Fibroblast of the aortic adventitia (primary cell): ENCODE measurements around the gene RNLS. TPM values are rescaled to one million over a fixed set of nuclear protein-coding genes. Genes with fewer than 3 reads are reported as not detected.

Experiments
- DNase-seq: peaks from one replicate; pipeline ENCODE4 v3.0.0-alpha.2; 2010; ENCODE audit warnings: low read depth
- H3K4me3 ChIP-seq: 2 replicates; pipeline ENCODE4 v1.5.1; 2011; ENCODE audit warnings: low read depth, mild to moderate bottlenecking, control low read depth, low read length, moderate library complexity
- total RNA-seq: library from RNA; depleted of rRNA; stranded (reverse); fragments of >200 nt; gene quantifications from 2 replicates; pipeline ENCODE4 v1.2.3, GENCODE V29; 2012; ENCODE audit warnings: low replicate concordance
- TF ChIP-seq, protein P1 (sequence below): IDR thresholded peaks from 2 replicates; pipeline ENCODE4 v1.5.1; 2011; ENCODE audit warnings: mild to moderate bottlenecking, low read length, control low read depth, inconsistent platforms; ENCODE audit not compliant: insufficient read depth

RNLS gene
- 7.0 and 16.8 TPM in 2 replicates for total RNA-seq

DNA sequence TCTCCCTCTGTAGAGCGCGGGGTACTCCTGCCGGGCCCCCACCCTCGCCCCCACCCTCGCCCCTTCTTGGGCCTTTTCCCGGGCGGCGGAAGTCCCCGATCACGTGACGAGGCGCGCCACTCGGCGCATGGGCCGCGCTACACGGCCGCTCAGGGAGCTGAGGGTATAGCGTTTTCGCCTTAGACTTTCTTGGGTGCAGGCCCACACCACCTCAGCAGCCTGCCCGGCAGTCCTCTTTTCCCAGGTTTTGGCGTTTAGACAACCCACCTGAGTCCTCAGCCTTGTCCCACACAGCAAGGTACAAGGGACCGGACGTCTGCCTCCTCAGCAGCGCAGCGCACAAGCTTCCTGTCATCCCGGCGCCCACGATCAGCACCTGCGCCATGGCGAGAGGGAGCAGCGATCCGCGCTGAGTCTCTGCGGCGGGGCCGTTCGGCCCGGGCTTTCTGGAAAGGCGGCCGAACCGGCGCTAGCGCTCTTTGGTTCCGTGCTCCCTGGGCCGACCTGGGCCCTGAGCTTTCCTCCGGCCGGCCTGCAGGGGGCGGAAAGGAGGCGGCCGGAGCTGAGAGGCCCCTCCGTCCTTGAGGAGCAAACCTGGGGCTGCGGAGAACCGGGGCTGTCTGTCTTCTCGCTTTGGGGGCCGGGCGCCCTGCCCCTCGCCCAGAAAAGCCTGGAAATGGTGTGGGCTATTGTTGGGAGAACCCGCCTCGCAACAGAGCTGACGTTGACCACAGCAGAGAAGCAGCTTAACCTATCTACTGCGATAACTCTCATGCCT lies at the start of gene RNLS:
Gene RNLS (minus strand): TSS at position 513 of the 778 bp plus-strand sequence.
- H3K4me3 ChIP-seq: peak within 1 kb of the TSS; percentile 62
- TF ChIP-seq, protein P1, sequence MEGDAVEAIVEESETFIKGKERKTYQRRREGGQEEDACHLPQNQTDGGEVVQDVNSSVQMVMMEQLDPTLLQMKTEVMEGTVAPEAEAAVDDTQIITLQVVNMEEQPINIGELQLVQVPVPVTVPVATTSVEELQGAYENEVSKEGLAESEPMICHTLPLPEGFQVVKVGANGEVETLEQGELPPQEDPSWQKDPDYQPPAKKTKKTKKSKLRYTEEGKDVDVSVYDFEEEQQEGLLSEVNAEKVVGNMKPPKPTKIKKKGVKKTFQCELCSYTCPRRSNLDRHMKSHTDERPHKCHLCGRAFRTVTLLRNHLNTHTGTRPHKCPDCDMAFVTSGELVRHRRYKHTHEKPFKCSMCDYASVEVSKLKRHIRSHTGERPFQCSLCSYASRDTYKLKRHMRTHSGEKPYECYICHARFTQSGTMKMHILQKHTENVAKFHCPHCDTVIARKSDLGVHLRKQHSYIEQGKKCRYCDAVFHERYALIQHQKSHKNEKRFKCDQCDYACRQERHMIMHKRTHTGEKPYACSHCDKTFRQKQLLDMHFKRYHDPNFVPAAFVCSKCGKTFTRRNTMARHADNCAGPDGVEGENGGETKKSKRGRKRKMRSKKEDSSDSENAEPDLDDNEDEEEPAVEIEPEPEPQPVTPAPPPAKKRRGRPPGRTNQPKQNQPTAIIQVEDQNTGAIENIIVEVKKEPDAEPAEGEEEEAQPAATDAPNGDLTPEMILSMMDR: peak; percentile 74
- peak; percentile 53 for DNase-seq

DNA sequence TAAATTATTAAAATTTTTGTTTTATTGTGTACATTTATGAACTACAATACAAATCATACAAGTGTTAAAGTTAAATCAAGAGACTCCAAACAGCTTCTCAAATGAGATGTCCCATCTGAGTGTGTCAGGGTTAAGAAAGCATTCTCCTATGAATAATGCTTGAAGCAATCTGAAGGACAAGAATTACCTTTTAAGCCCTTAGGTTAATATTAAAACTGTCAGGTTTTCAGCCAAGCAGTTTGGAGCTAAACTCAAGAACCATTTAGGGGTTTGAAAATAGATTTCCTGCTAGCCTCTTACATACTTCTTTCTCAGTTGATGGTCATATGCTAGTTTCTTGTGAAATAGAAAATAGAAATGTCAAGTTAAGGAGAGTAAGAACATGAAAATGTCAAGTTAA lies 41.7 kb upstream of the RNLS start:
- H3K4me3 ChIP-seq: no peak overlapping the region
- DNase-seq: no peak
- TF ChIP-seq, protein P1: no peak

DNA sequence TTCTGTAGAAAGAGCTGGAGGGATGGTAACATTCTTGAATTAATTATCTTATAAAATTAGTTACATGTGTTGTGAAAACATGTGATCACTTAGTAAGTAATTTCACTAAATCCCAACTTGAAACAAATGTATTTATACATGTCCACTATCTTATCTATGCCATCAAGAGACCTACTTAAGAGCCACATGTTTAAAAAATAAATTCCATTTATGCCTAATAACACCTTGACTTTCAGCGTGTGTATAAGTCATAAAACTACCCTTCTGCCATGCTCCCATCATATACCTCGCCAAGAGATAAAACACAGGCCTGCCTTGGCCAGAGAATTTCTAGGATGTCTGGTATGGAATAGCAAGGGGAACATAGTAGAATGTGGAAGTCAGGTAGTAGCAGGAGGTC lies 40.7 kb upstream of the RNLS start:
- no peak for DNase-seq
- TF ChIP-seq, protein P1: no peak
- no peak overlapping the region for H3K4me3 ChIP-seq

DNA sequence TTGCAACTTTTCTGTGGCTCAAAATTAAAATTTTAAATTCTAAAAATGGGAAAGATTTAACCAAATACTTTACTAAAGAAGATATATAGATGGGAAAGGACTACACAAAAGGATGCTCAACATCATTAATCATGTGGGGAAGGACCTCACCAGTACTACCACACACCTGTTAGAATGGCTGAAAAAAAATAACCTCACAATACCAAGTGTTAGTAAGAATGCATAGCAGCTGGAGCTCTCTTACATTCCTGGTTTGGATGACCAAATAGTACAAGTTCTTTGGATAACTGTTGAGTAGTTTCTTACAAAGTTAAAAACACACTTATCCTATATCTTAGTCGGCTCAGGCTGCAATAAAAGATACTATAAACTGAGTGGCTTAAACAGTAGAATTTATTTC lies 37.3 kb upstream of the RNLS start:
- no peak for DNase-seq
- no peak overlapping the region for H3K4me3 ChIP-seq
- TF ChIP-seq, protein P1: no peak

DNA sequence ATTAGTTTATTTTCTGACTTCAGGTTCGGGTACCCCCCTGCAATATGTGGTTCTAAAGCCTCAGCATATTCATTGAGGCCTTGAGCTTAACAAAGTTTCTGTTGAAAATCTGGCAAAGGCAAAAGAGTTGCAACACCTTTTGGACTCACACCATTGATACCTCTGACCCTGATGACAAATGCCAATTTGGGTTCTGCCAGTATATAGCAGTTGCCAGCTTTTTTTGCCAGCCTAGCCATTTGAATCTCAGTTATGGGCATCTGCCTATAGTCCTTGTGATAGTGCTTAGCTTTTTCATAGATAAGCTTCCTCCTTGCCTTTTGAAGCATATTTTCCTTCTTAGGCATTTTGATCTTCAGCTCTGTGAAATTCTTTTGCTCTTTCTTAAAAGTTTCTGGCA lies 35.4 kb upstream of the RNLS start:
- H3K4me3 ChIP-seq: no peak overlapping the region
- TF ChIP-seq, protein P1: no peak
- DNase-seq: peak; percentile 35

DNA sequence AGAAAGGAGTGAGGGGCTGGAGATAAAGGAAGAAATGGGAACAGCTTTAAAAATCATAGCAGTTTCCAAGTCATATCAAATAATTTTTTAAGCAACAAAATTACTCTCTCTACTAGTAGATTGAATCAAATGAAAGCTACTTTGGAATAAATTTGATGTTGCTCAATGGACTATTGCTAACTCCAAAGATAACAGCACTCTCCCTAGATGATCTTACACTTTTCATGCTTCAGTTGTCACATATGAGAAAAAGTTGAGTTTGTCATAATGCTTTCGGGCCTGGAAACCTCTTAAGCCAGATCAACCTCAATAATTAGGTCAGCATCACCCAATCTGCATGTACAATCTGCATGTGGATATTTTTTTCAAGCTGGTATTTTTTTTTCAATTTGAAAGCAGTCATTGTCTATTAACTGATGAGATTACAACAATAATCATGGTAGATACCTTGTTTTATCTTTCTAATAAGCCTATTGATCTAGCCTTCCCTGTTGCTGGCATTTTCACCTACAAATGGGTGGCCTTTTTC lies 34.7 kb upstream of the RNLS start:
- no peak overlapping the region for H3K4me3 ChIP-seq
- DNase-seq: peak; percentile 20
- TF ChIP-seq, protein P1: no peak
